Left colon (tissue), 2 donors: ENCODE measurements around the gene UBXN11. TPM values are rescaled to one million over a fixed set of nuclear protein-coding genes. Genes with fewer than 3 reads are reported as not detected.

Experiments
- ATAC-seq: fragments of 200-7000 bp; cut with Tn5 transposase; one replicate; pipeline ENCODE4 v1.9.1; 2020; ENCODE audit warnings: mild to moderate bottlenecking, moderate library complexity
- DNase-seq, 2 donors: peaks; one replicate each; pipeline ENCODE4 v3.0.0-alpha.2; 2020
- intact Hi-C, 2 donors: fragments of 100-400 bp; cut with DNase I in 1 of 2; cut with micrococcal nuclease in 1 of 2; formaldehyde crosslinking; loops; one replicate each; pipeline versions ENCODE4 v1.11.2 to v1.14.0; 2022; cut with DNase I, micrococcal nuclease
- total RNA-seq, 2 donors: library from RNA; stranded (reverse); fragmentation: NEBNext Ultra II Directional; extraction: Animal tissue kit (Norgen Biotek cat#: 25700); gene quantifications; one replicate each; pipeline ENCODE4 v1.2.1, GENCODE V29; 2021
- donor health status: DM: no; HTN: no; CAD: no.
- donor health status: DM: yes; HTN: yes; CAD: no.

UBXN11 gene
- total RNA-seq, 2 donors from 2014 or later = 10.0 to 13.4 TPM

DNA sequence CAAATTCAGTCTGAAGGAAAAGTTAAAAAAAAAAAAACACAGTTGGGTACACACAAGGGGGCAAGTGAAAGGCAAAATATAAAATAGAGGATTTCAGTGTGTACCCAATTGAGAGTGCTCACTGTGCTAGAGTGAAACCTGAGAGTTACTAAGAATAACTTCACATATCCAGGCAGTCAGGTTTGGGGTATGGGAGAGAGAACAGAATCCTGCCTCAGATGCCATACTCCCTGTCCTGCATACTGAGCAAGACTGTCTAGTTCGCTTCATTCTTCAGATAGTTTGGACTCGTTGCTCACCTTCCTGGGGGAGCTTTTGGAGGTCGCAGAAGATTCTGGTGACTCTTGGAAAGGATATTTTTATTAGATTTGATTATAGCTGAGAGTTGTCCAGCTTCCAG is 52.0 kb downstream of the UBXN11 start:
- no peak for ATAC-seq

GRCh38 chr1:26252718-26253117 is 53.7 kb downstream of the UBXN11 start:
- no peak for ATAC-seq
- no peak for DNase-seq
- intact Hi-C loops = no loop called here

More for the DNA sequence above, 52.0 kb downstream of the UBXN11 start:
- intact Hi-C loops = no loop called here
- no peak for DNase-seq

- intact Hi-C loops = loop anchor here in 1 of 2 donors (10.0 kb wide), 1 partner anchor 65 kb away; the partner anchor contains the start of genes CNKSR1 and ZNF593OS
- DNase-seq (no peak), ATAC-seq (no peak)
Observed at GRCh38 chr1:26239936-26240335, 66.5 kb downstream of the UBXN11 start.

- intact Hi-C loops = loop anchor here in 1 of 2 donors (10.0 kb wide), 1 partner anchor 63 kb away; the partner anchor contains the start of genes CNKSR1 and ZNF593OS
- ATAC-seq = no peak
- no peak for DNase-seq
Observed at GRCh38 chr1:26237230-26237966, 69.0 kb downstream of the UBXN11 start.

DNA sequence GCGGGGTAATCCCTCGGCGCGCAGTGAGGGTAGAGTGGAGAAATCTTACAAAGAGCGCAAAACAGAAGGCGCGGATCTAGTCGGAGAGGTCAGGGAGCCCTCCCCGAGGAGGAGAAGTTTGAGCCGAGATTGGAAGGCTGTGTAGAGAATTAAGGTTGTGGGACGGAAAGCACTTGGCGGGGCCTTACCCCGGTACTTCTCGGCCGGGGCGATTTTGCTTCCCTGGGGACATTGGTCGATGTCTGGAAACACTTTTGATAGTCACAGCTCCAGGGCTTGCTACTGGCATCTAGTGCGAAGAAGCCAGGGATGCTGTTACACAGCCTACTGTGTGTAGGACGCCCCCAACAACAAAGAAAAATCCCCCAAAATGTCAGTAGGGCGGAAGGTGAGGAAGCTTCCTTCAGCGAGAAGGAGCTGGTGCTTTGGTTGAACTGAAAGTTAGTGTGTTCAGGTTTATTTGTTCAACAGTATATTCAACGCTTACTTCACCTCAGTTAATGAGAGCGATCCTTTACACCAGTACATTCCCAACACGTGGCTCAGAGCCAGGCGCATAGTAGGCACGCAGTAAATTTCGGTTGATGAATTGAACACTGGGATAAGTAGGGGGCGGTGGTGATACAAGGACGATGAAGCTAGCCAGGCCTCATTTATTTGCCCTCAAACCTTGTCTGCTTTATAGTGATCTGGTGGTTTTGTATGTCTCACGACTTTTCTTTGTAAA is 71.6 kb downstream of the UBXN11 start:
- intact Hi-C loops = loop anchor here in 1 of 2 donors (10.0 kb wide), 1 partner anchor 60 kb away; the partner anchor contains the start of genes CNKSR1 and ZNF593OS
- ATAC-seq = peak; percentile 1
- peak in 1 of 2 donors; percentile 32 for DNase-seq

DNA sequence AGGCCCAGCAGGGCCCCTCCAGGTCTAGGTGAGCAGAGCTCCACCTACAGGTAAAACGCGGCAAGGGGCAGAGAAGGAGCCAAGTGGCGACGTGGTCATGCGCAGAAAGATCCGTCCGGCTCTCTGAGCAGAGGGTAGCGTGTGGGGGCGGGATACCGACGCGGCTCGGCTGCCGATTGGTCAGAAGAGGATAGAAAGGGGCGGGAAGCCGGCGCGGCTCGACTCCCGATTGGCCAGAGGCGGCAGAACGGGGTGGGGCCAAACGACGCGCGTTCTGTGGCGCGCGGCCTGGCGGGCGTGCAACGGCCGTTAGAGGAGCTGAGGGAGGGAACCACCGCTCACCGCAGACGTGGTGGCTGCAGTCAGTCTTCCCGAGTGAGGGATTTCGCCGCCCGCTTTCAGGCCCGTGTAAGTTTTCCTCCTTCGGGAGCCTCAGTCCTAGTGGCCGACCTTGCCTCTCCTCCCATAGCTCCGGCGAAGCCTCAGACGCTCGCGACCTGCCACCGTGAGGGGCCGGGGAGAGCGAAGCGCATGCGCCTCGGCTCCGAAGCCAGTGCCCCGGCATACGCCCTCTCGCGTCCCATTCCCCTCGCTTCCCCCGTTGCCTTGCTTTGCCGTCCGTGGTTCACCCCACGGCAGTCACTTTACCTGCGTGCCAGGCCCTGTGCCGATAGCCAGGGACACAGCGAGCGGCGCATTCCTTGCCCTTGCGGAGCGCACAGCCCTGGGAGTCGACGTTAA is 72.4 kb downstream of the UBXN11 start, which contains the start of gene CEP85:
CEP85 (plus strand) TSS at position 298 of the 741 bp plus-strand sequence. CDS start 5,584 bp downstream, outside the sequence.
- intact Hi-C loops = loop anchor here in 1 of 2 donors (10.0 kb wide), 1 partner anchor 59 kb away; the partner anchor contains the start of genes CNKSR1 and ZNF593OS

More for the DNA sequence above, 72.4 kb downstream of the UBXN11 start, which contains the start of gene CEP85:
- peak; percentile 97 to 99 for DNase-seq
- ATAC-seq = peak; percentile 95

Other genes with a start within 250 kb of the UBXN11 start
- gene TRIM63, start 239.0 kb downstream of the UBXN11 start, total RNA-seq = under 1 TPM; 0.15 to 0.25 TPM
- 10 to 100 TPM; 15.5 to 15.9 TPM for gene PDIK1L, start 194.8 kb downstream of the UBXN11 start, total RNA-seq
- gene FAM110D, start 147.6 kb downstream of the UBXN11 start, total RNA-seq = 1 to 10 TPM in 1 of 2 donors, under 1 TPM in 1; 0.85 to 1.0 TPM
- gene C1orf232, start 137.7 kb downstream of the UBXN11 start, total RNA-seq = not detected
- gene ZNF593, start 136.7 kb downstream of the UBXN11 start, total RNA-seq = 10 to 100 TPM; 17.6 to 21.2 TPM
- not detected for gene ZNF593OS, start 134.8 kb downstream of the UBXN11 start, total RNA-seq
- gene CNKSR1, start 129.1 kb downstream of the UBXN11 start, total RNA-seq = 10 to 100 TPM; 37.3 to 45.6 TPM
- gene CATSPER4, start 116.0 kb downstream of the UBXN11 start, total RNA-seq = not detected
- 10 to 100 TPM; 11.4 to 16.7 TPM for gene CEP85, start 72.4 kb downstream of the UBXN11 start, total RNA-seq
- 100 to 1,000 TPM; 401 to 409 TPM for gene SH3BGRL3, start 26.6 kb downstream of the UBXN11 start, total RNA-seq
- 10 to 100 TPM in 1 of 2 donors, 1 to 10 TPM in 1; 5.7 to 12.9 TPM for gene CD52, start 11.3 kb upstream of the UBXN11 start, total RNA-seq
- 10 to 100 TPM; 21.5 to 69.3 TPM for gene CRYBG2, start 47.5 kb upstream of the UBXN11 start, total RNA-seq
- gene ZNF683, start 66.1 kb upstream of the UBXN11 start, total RNA-seq = not detected
- gene LIN28A, start 104.2 kb upstream of the UBXN11 start, total RNA-seq = not detected
- 100 to 1,000 TPM; 124 to 126 TPM for gene DHDDS, start 125.7 kb upstream of the UBXN11 start, total RNA-seq
- 100 to 1,000 TPM; 243 to 270 TPM for gene HMGN2, start 165.8 kb upstream of the UBXN11 start, total RNA-seq
- gene RPS6KA1, start 223.1 kb upstream of the UBXN11 start, total RNA-seq = 100 to 1,000 TPM; 173 to 192 TPM